ENCODE data around the gene KANK4. TPM values are rescaled to one million over a fixed set of nuclear protein-coding genes. Genes with fewer than 3 reads are reported as not detected.

KANK4 gene
- total RNA-seq, 4 donors from 2014 or later = 14.5 TPM; not detected in 3

DNA sequence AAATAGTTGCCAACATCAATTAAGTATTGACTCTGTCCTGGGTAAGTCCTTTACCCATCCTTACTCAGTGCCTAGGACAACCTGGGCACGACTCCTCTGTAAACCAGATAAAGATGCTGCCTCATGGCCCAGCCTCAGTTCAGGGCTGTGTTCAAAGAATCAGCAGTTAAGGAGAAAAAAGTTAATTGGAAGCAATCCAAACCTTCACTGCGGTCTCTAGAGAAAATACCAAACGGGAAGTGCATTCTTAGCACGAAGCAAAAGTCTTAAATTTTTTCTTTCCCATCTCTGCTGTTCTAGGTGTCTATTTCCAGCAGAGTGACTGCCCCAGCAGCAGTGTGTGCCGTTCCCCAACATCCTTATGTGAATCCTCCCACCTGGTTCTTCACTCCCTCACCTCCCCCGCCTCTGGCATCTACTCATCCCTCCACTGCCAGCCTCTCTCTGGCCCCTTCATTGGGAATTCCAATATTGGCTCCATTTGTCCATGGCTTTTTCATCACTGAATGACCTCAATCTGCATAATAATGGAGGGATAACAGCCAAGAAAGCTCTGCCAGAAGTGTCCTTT lies 23.2 kb downstream of the KANK4 start:
- Histone ChIP-seq H3K4me1 (no peaks in the 10 kb centered on the region), H3K9me3 (no peaks in the 10 kb centered on the region), H3K27me3 (no peaks in the 10 kb centered on the region), H3K4me3 (no peak overlapping the region), H3K36me3 (no peaks in the 10 kb centered on the region), H3K27ac (no peak overlapping the region)
- no peak for TF ChIP-seq CTCF (IDR thresholded peaks at IDR 0.05)
- DNase-seq = no peak
- intact Hi-C loops (cut with DNase I; ENCODE audit: low total_unique reads) = no loop called here

GRCh38 chr1:62294261-62294660 lies 25.0 kb downstream of the KANK4 start:
- Histone ChIP-seq H3K4me1 (no peaks in the 10 kb centered on the region), H3K27ac (no peak overlapping the region)
- intact Hi-C loops (cut with DNase I; ENCODE audit: low total_unique reads) = no loop called here

GRCh38 chr1:62288662-62289061 lies 30.6 kb downstream of the KANK4 start:
- Histone ChIP-seq H3K9me3 (no peaks in the 10 kb centered on the region), H3K27ac (no peak overlapping the region), H3K4me1 (no peaks in the 10 kb centered on the region), H3K4me3 (no peak overlapping the region), H3K27me3 (no peaks in the 10 kb centered on the region), H3K36me3 (no peaks in the 10 kb centered on the region)
- no peak for DNase-seq
- no peak for TF ChIP-seq CTCF (IDR thresholded peaks at IDR 0.05)
- intact Hi-C loops (cut with DNase I; ENCODE audit: low total_unique reads) = no loop called here

More at GRCh38 chr1:62294261-62294660, 25.0 kb downstream of the KANK4 start:
- no peaks in the 10 kb centered on the region for H3K36me3 ChIP-seq
- no peak for DNase-seq
- no peak for TF ChIP-seq CTCF (IDR thresholded peaks at IDR 0.05)
- H3K27me3 ChIP-seq = no peaks in the 10 kb centered on the region
- H3K9me3 ChIP-seq = no peaks in the 10 kb centered on the region
- no peak overlapping the region for H3K4me3 ChIP-seq

GRCh38 chr1:62288224-62288623 lies 31.0 kb downstream of the KANK4 start:
- TF ChIP-seq POLR2A (IDR thresholded peaks at IDR 0.05) = no peak
- TF ChIP-seq CTCF (IDR thresholded peaks at IDR 0.05) = no peak
- Histone ChIP-seq H3K4me1 (no peaks in the 10 kb centered on the region), H3K27me3 (no peaks in the 10 kb centered on the region), H3K27ac (no peak overlapping the region), H3K4me3 (no peak overlapping the region), H3K9me3 (no peaks in the 10 kb centered on the region), H3K36me3 (no peaks in the 10 kb centered on the region)
- DNase-seq = no peak
- intact Hi-C loops (cut with DNase I; ENCODE audit: low total_unique reads) = no loop called here

DNA sequence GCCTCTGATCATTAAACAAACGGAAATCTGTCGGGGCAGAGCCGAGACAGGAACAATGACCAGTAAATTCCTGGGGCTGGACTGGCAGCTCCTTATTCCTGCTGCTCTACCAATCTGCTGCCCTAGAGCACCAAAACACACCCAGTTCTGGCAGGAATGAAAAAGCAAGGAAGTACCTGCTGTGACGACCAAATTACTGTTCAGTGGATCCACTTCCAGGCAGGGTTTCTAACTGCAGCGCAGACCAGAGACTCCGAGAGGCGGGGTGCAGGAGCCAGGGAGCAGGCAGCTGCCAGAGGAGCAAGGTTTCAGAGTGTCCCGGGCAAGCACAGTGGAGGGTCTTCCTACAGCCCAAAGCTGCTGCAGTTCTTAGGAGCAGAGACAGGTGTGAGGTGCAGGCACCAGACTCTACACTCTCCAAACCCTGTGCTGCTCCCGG lies 32.4 kb downstream of the KANK4 start:
- Histone ChIP-seq H3K4me1 (no peaks in the 10 kb centered on the region), H3K27ac (no peak overlapping the region), H3K4me3 (peak overlapping the region in 1 of 2 donors; percentile 1), H3K36me3 (no peaks in the 10 kb centered on the region), H3K9me3 (no peaks in the 10 kb centered on the region), H3K27me3 (no peaks in the 10 kb centered on the region)
- no peak for TF ChIP-seq CTCF (IDR thresholded peaks at IDR 0.05)
- intact Hi-C loops (cut with DNase I; ENCODE audit: low total_unique reads) = no loop called here
- DNase-seq = no peak

All from uterus (tissue), 4 donors.